HG02678 (cell line): Measurements from ENCODE around the gene EMID1.

Source experiments
- ATAC-seq: cut with Tn5 transposase; IDR thresholded peaks from one replicate; pipeline ENCODE4 v1.9.1; 2021; ENCODE audit warnings: mild to moderate bottlenecking, moderate library complexity; ENCODE audit not compliant: unreplicated experiment

The EMID1 gene

GRCh38 chr22:29288837-29289236, 83.1 kb downstream of the EMID1 start:
- no peak for ATAC-seq

GRCh38 chr22:29290061-29290460, 84.4 kb downstream of the EMID1 start:
- no peak for ATAC-seq

GRCh38 chr22:29291215-29291614, 85.5 kb downstream of the EMID1 start:
- ATAC-seq, result no peak

- no peak for ATAC-seq
These were observed 86.7 kb downstream of the EMID1 start for GRCh38 chr22:29292379-29292778.

- ATAC-seq, result no peak
These were observed 92.9 kb downstream of the EMID1 start for GRCh38 chr22:29298641-29299040.

- no peak for ATAC-seq
These were observed 93.6 kb downstream of the EMID1 start for GRCh38 chr22:29299136-29299900.

- ATAC-seq, result no peak
These were observed 94.7 kb downstream of the EMID1 start for GRCh38 chr22:29300467-29300806.

GRCh38 chr22:29300807-29301601, 95.3 kb downstream of the EMID1 start:
- no peak for ATAC-seq

- no peak for ATAC-seq
These were observed 96.2 kb downstream of the EMID1 start for GRCh38 chr22:29301716-29302401.

- ATAC-seq, result no peak
These were observed 96.6 kb downstream of the EMID1 start for GRCh38 chr22:29302402-29302680.

- ATAC-seq, result no peak
These were observed 97.2 kb downstream of the EMID1 start for GRCh38 chr22:29302681-29303465.

- ATAC-seq, result no peak
These were observed 100.1 kb downstream of the EMID1 start for GRCh38 chr22:29305836-29306174.

- ATAC-seq, result no peak
These were observed 100.6 kb downstream of the EMID1 start, which contains the start of gene GAS2L1 for GRCh38 chr22:29306175-29306834. TSS of gene GAS2L1 (plus strand) at chr22:29306650. CDS start at chr22:29308106, 1,456 bp downstream.

- no peak for ATAC-seq
These were observed 101.3 kb downstream of the EMID1 start for GRCh38 chr22:29306835-29307595.

GRCh38 chr22:29307596-29308147, 102.0 kb downstream of the EMID1 start:
- no peak for ATAC-seq

- no peak for ATAC-seq
These were observed 102.6 kb downstream of the EMID1 start for GRCh38 chr22:29308148-29308790.

GRCh38 chr22:29308791-29309262, 103.1 kb downstream of the EMID1 start:
- ATAC-seq, result no peak
